ENCODE measurements around the gene ARSG. TPM values are rescaled to one million over a fixed set of nuclear protein-coding genes. Genes with fewer than 3 reads are reported as not detected.

ARSG gene
- total and polyA plus RNA-seq, 10 of the 15 experiments (the other 5 are each of a cell fraction or from before 2014, with no cell fraction given): 2.9 to 13.5 (median 7.6) TPM

DNA sequence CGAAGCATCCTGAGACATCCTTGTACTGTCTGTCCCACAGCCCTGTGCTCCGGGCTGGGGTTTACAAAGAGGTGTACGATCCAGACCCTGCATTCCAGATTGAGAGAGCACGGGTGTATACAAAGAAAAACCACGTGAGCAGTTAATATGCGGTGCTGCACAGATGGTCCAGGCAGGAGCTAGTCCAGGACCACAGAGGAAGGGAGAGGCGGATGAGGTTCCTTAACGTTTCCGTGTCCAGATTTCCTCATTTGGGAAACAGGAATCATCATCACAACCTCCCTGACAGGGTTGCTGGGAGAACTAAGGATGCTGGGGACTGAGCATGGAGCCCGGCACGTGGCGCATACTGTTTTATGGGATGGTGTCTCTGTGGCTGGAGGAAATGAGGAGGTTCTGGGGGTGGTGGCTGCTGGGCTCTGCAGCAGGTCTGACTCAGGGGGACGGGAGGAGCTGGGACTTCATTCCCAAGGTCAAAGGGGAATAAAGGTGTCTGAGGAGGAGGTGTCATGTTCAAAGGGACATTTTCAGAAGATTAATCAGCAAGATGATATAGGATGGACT lies 139.8 kb downstream of the ARSG start:
- SMC1A ChIA-PET (ENCODE audit: uncharacterized antibody, unreplicated experiment): interaction anchor here (0.8 to 16.5 kb wide), 5 partner anchors 10 to 170 kb away, joined by 4 to 288 read pairs (median 6); partner anchors contain the start of gene WIPI1
- Histone ChIP-seq H3K4me3 (no peak overlapping the region), H2AFZ (ENCODE audit: control insufficient read depth, low read depth, low read length) (no peak overlapping the region), H3K9me3 (replicated peaks; ENCODE audit: control insufficient read depth, insufficient read depth, low read length) (no peaks in the 10 kb centered on the region), H3K4me2 (ENCODE audit: control insufficient read depth, insufficient read depth) (no peak overlapping the region), H3K9ac (ENCODE audit: control insufficient read depth, insufficient read depth, low read length) (no peak overlapping the region), H3K27me3 (replicated peaks in 1 of 2; ENCODE audit: control insufficient read depth in 2 of 2, insufficient read depth in 2 of 2, low read length in 1 of 2) (no peaks in the 10 kb centered on the region), H3K79me2 (ENCODE audit: control insufficient read depth, insufficient read depth, low read length) (no peaks in the 10 kb centered on the region), H4K20me1 (ENCODE audit: control insufficient read depth, insufficient read depth) (no peaks in the 10 kb centered on the region), H3K36me3 (ENCODE audit: control insufficient read depth in 2 of 2, insufficient read depth in 2 of 2, low read length in 1 of 2) (peaks cover 5 to 12% of the 10 kb centered on the region in 2 experiments; a peak in 3 of 4 replicates), H3K27ac (ENCODE audit: control insufficient read depth, insufficient read depth) (no peak overlapping the region), H3K4me1 (ENCODE audit: control insufficient read depth, insufficient read depth, low read length) (peaks cover 1% of the 10 kb centered on the region)
- DNase-seq (ENCODE audit: low read depth, low spot score): no peak
- TF ChIP-seq, protein P1, sequence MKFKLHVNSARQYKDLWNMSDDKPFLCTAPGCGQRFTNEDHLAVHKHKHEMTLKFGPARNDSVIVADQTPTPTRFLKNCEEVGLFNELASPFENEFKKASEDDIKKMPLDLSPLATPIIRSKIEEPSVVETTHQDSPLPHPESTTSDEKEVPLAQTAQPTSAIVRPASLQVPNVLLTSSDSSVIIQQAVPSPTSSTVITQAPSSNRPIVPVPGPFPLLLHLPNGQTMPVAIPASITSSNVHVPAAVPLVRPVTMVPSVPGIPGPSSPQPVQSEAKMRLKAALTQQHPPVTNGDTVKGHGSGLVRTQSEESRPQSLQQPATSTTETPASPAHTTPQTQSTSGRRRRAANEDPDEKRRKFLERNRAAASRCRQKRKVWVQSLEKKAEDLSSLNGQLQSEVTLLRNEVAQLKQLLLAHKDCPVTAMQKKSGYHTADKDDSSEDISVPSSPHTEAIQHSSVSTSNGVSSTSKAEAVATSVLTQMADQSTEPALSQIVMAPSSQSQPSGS (IDR thresholded peaks at IDR 0.05; ENCODE audit: low read length): no peak
- TF ChIP-seq, protein P2, sequence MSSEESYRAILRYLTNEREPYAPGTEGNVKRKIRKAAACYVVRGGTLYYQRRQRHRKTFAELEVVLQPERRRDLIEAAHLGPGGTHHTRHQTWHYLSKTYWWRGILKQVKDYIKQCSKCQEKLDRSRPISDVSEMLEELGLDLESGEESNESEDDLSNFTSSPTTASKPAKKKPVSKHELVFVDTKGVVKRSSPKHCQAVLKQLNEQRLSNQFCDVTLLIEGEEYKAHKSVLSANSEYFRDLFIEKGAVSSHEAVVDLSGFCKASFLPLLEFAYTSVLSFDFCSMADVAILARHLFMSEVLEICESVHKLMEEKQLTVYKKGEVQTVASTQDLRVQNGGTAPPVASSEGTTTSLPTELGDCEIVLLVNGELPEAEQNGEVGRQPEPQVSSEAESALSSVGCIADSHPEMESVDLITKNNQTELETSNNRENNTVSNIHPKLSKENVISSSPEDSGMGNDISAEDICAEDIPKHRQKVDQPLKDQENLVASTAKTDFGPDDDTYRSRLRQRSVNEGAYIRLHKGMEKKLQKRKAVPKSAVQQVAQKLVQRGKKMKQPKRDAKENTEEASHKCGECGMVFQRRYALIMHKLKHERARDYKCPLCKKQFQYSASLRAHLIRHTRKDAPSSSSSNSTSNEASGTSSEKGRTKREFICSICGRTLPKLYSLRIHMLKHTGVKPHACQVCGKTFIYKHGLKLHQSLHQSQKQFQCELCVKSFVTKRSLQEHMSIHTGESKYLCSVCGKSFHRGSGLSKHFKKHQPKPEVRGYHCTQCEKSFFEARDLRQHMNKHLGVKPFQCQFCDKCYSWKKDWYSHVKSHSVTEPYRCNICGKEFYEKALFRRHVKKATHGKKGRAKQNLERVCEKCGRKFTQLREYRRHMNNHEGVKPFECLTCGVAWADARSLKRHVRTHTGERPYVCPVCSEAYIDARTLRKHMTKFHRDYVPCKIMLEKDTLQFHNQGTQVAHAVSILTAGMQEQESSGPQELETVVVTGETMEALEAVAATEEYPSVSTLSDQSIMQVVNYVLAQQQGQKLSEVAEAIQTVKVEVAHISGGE (CRISPR knock-in tag; IDR thresholded peaks at IDR 0.05): no peak
- TF ChIP-seq BHLHE40 (IDR thresholded peaks at IDR 0.05; ENCODE audit: borderline replicate concordance in 1 of 2, low read depth in 2 of 2, low read length in 1 of 2): no peak
- TF ChIP-seq, protein P3, sequence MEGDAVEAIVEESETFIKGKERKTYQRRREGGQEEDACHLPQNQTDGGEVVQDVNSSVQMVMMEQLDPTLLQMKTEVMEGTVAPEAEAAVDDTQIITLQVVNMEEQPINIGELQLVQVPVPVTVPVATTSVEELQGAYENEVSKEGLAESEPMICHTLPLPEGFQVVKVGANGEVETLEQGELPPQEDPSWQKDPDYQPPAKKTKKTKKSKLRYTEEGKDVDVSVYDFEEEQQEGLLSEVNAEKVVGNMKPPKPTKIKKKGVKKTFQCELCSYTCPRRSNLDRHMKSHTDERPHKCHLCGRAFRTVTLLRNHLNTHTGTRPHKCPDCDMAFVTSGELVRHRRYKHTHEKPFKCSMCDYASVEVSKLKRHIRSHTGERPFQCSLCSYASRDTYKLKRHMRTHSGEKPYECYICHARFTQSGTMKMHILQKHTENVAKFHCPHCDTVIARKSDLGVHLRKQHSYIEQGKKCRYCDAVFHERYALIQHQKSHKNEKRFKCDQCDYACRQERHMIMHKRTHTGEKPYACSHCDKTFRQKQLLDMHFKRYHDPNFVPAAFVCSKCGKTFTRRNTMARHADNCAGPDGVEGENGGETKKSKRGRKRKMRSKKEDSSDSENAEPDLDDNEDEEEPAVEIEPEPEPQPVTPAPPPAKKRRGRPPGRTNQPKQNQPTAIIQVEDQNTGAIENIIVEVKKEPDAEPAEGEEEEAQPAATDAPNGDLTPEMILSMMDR (IDR thresholded peaks at IDR 0.05 in 2 of 3, conservative IDR thresholded peaks at IDR 0.05 in 1 of 3; ENCODE audit: control insufficient read depth in 2 of 3, extremely low read depth in 1 of 3, insufficient read depth in 1 of 3, low read depth in 3 of 3, low read length in 3 of 3): no peak
- no peak for TF ChIP-seq CHD2 (IDR thresholded peaks at IDR 0.05; ENCODE audit: borderline replicate concordance, low read depth, low read length)
- TF ChIP-seq, protein P4, sequence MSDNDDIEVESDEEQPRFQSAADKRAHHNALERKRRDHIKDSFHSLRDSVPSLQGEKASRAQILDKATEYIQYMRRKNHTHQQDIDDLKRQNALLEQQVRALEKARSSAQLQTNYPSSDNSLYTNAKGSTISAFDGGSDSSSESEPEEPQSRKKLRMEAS (IDR thresholded peaks at IDR 0.05; ENCODE audit: low read depth, low read length): no peak
- TF ChIP-seq DPF2 (IDR thresholded peaks at IDR 0.05): no peak
- no peak for TF ChIP-seq NFYA (IDR thresholded peaks at IDR 0.05; ENCODE audit: borderline replicate concordance, low read depth, low read length)
- no peak for TF ChIP-seq EP300 (IDR thresholded peaks at IDR 0.05; ENCODE audit: borderline replicate concordance in 1 of 2, control insufficient read depth in 1 of 2, low read depth in 2 of 2, low read length in 2 of 2)
- TF ChIP-seq, protein P5, sequence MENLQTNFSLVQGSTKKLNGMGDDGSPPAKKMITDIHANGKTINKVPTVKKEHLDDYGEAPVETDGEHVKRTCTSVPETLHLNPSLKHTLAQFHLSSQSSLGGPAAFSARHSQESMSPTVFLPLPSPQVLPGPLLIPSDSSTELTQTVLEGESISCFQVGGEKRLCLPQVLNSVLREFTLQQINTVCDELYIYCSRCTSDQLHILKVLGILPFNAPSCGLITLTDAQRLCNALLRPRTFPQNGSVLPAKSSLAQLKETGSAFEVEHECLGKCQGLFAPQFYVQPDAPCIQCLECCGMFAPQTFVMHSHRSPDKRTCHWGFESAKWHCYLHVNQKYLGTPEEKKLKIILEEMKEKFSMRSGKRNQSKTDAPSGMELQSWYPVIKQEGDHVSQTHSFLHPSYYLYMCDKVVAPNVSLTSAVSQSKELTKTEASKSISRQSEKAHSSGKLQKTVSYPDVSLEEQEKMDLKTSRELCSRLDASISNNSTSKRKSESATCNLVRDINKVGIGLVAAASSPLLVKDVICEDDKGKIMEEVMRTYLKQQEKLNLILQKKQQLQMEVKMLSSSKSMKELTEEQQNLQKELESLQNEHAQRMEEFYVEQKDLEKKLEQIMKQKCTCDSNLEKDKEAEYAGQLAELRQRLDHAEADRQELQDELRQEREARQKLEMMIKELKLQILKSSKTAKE (IDR thresholded peaks at IDR 0.05; ENCODE audit: low read depth, poor library complexity, severe bottlenecking): no peak
- TF ChIP-seq PML (IDR thresholded peaks at IDR 0.05; ENCODE audit: low read length): no peak
- ATAC-seq: no peak
- in situ Hi-C loops (cut with MboI): loop anchor here (10.0 kb wide), 1 partner anchor 166 kb away; no protein-coding TSS in a partner anchor
- FAIRE-seq: no peak
- POLR2A ChIA-PET: no interaction called here
- RAD21 ChIA-PET (ENCODE audit: unreplicated experiment): interaction anchor here (1.0 to 2.3 kb wide), 2 partner anchors 167 to 183 kb away, joined by 4 to 11 read pairs; partner anchors contain the start of gene AMZ2
- 85% methylated on average over 13 of the region's 13 CpGs for WGBS (ENCODE audit: insufficient coverage, insufficient replicate concordance, low lambda C conversion rate, missing lambda C conversion rate)
- CTCF ChIA-PET: interaction anchor here (1.1 to 2.6 kb wide), 8 partner anchors 31 to 258 kb away, joined by 3 to 26 read pairs (median 6); partner anchors contain the start of gene ARSG
- BruUV-seq (replicated peaks): no TSS peak
- intact Hi-C loops (cut with micrococcal nuclease; ENCODE audit: unreplicated experiment): no loop called here
